Measurements from ENCODE around the gene PLCB2.

- no peak for TF ChIP-seq FOXA1 (IDR thresholded peaks at IDR 0.05; ENCODE audit: borderline replicate concordance)
- no peak for TF ChIP-seq BRCA1 (IDR thresholded peaks at IDR 0.05)
- no peak for TF ChIP-seq BRCA1 (CRISPR knock-in tag; IDR thresholded peaks at IDR 0.05)
- TF ChIP-seq PRPF4 (IDR thresholded peaks at IDR 0.05; ENCODE audit: insufficient read depth, low read depth, low read length, poor library complexity, severe bottlenecking), result no peak
- no peak for TF ChIP-seq MXI1 (IDR thresholded peaks at IDR 0.05; ENCODE audit: low read depth, low read length)
- TF ChIP-seq ZNF584 (CRISPR knock-in tag; IDR thresholded peaks at IDR 0.05; ENCODE audit: low read depth), result no peak
- TF ChIP-seq RBM17 (IDR thresholded peaks at IDR 0.05; ENCODE audit: borderline replicate concordance, low read depth, low read length), result no peak
- TF ChIP-seq, protein P1, sequence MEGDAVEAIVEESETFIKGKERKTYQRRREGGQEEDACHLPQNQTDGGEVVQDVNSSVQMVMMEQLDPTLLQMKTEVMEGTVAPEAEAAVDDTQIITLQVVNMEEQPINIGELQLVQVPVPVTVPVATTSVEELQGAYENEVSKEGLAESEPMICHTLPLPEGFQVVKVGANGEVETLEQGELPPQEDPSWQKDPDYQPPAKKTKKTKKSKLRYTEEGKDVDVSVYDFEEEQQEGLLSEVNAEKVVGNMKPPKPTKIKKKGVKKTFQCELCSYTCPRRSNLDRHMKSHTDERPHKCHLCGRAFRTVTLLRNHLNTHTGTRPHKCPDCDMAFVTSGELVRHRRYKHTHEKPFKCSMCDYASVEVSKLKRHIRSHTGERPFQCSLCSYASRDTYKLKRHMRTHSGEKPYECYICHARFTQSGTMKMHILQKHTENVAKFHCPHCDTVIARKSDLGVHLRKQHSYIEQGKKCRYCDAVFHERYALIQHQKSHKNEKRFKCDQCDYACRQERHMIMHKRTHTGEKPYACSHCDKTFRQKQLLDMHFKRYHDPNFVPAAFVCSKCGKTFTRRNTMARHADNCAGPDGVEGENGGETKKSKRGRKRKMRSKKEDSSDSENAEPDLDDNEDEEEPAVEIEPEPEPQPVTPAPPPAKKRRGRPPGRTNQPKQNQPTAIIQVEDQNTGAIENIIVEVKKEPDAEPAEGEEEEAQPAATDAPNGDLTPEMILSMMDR (IDR thresholded peaks at IDR 0.05 in 2 of 3, conservative IDR thresholded peaks at IDR 0.05 in 1 of 3; ENCODE audit: insufficient read depth in 2 of 3, low read depth in 1 of 3, low read length in 3 of 3), result no peak
- no peak for TF ChIP-seq MTF1 (CRISPR knock-in tag; IDR thresholded peaks at IDR 0.05; ENCODE audit: borderline replicate concordance)
- no peak for TF ChIP-seq POLR2A (conservative IDR thresholded peaks at IDR 0.05)
- no peak for TF ChIP-seq YY1 (IDR thresholded peaks at IDR 0.05; ENCODE audit: borderline replicate concordance in 1 of 3, control insufficient read depth in 1 of 3, extremely low read depth in 1 of 3, insufficient read depth in 3 of 3, insufficient read length in 1 of 3, insufficient replicate concordance in 2 of 3, low read depth in 1 of 3, low read length in 2 of 3)
- TF ChIP-seq HNRNPK (IDR thresholded peaks at IDR 0.05; ENCODE audit: low read depth, low read length, poor library complexity, severe bottlenecking), result no peak
- TF ChIP-seq TARDBP (IDR thresholded peaks at IDR 0.05), result no peak
- no peak for TF ChIP-seq ZNF41 (CRISPR knock-in tag; conservative IDR thresholded peaks at IDR 0.05)
- TF ChIP-seq FOXP1 (CRISPR knock-in tag; IDR thresholded peaks at IDR 0.05), result no peak; the same call in 1 of the 2 replicates
Observed at GRCh38 chr15:40282869-40283614, 24.7 kb downstream of the PLCB2 start, which contains the start of gene ANKRD63.
